ENCODE results near the gene ZMYND8. TPM values are rescaled to one million over a fixed set of nuclear protein-coding genes. Genes with fewer than 3 reads are reported as not detected.
A peak's percentile ranks its signal among the peaks of the same experiment; 100 is the strongest.
"Not testable (repeated sequence)": the region's sequence is repeated elsewhere in the genome, so short reads cannot be mapped to it uniquely, and the experiment has no call there.

Gene ZMYND8
- total RNA-seq, 1 experiment from 2014 or later = 53.1 TPM

GRCh38 chr20:47280228-47280627 lies 76.3 kb downstream of the ZMYND8 start:
- Mint-ChIP-seq H3K36me3 (ENCODE audit: insufficient read depth, unreplicated experiment) (peaks cover 83% of the 10 kb centered on the region), H3K9me3 (ENCODE audit: low read depth, unreplicated experiment) (no peaks in the 10 kb centered on the region), H3K27me3 (ENCODE audit: unreplicated experiment) (no peaks in the 10 kb centered on the region), H3K4me1 (ENCODE audit: low read depth, unreplicated experiment) (peaks cover 26% of the 10 kb centered on the region), H3K4me3 (ENCODE audit: low read depth, unreplicated experiment) (no peak overlapping the region), H3K27ac (ENCODE audit: unreplicated experiment) (no peak overlapping the region)
- CTCF ChIA-PET = interaction anchor here (0.9 to 2.5 kb wide), 2 partner anchors 76 to 103 kb away, joined by 4 to 9 read pairs; partner anchors contain the start of gene ZMYND8
- DNase-seq = no peak
- no TSS peak for BruUV-seq (replicated peaks)
- no peak for TF ChIP-seq CTCF (IDR thresholded peaks at IDR 0.05; ENCODE audit: unreplicated experiment)
- intact Hi-C loops (cut with micrococcal nuclease; ENCODE audit: unreplicated experiment) = no loop called here

DNA sequence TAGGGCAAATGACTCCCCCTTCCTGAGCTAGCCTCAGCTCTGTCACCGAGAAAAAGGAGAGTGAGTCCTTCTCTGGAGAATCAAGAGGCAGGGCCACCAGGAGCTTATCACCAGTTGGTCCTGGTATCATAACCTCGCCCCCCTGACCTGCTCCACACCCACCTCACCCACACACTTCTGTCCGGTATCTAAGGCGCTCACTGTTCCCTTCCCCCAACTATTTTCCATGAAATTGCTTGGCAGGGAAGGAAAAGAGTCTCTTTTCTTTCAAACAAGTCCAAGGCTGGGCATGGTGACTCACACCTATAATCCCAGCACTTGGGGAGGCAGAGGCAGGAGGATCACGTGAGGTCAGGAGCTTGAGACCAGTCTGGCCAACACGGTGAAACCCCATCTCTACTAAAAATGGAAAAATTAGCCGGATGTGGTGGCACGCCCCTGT lies 77.6 kb downstream of the ZMYND8 start:
- no peaks in the 10 kb centered on the region for H3K27me3 Mint-ChIP-seq (ENCODE audit: unreplicated experiment)
- DNase-seq = peak; percentile 17
- peak overlapping the region; percentile 3 for H3K27ac Mint-ChIP-seq (ENCODE audit: unreplicated experiment)
- H3K4me1 Mint-ChIP-seq (ENCODE audit: low read depth, unreplicated experiment) = peaks cover 39% of the 10 kb centered on the region
- H3K4me3 Mint-ChIP-seq (ENCODE audit: low read depth, unreplicated experiment) = no peak overlapping the region
- CTCF ChIA-PET = interaction anchor here (0.6 to 2.5 kb wide), 5 partner anchors 78 to 603 kb away, joined by 3 to 9 read pairs (median 4); partner anchors contain the start of gene ZMYND8
- H3K36me3 Mint-ChIP-seq (ENCODE audit: insufficient read depth, unreplicated experiment) = peaks cover 88% of the 10 kb centered on the region
- TF ChIP-seq CTCF (IDR thresholded peaks at IDR 0.05; ENCODE audit: unreplicated experiment) = no peak
- intact Hi-C loops (cut with micrococcal nuclease; ENCODE audit: unreplicated experiment) = no loop called here
- no peaks in the 10 kb centered on the region for H3K9me3 Mint-ChIP-seq (ENCODE audit: low read depth, unreplicated experiment)
- no TSS peak for BruUV-seq (replicated peaks)

GRCh38 chr20:47277535-47277872 lies 79.0 kb downstream of the ZMYND8 start:
- BruUV-seq (replicated peaks); H3K27ac Mint-ChIP-seq (ENCODE audit: unreplicated experiment); intact Hi-C loops (cut with micrococcal nuclease; ENCODE audit: unreplicated experiment); H3K27me3 Mint-ChIP-seq (ENCODE audit: unreplicated experiment); DNase-seq; H3K9me3 Mint-ChIP-seq (ENCODE audit: low read depth, unreplicated experiment); H3K4me3 Mint-ChIP-seq (ENCODE audit: low read depth, unreplicated experiment): not testable (repeated sequence)
- Mint-ChIP-seq H3K4me1 (ENCODE audit: low read depth, unreplicated experiment) (peaks cover 53% of the 10 kb centered on the region), H3K36me3 (ENCODE audit: insufficient read depth, unreplicated experiment) (peaks cover 85% of the 10 kb centered on the region)
- CTCF ChIA-PET = interaction anchor here (0.6 to 1.5 kb wide), 2 partner anchors 28 to 106 kb away, joined by 3 to 4 read pairs; no protein-coding TSS in a partner anchor

GRCh38 chr20:47276851-47277534 lies 79.5 kb downstream of the ZMYND8 start:
- Mint-ChIP-seq H3K27ac (ENCODE audit: unreplicated experiment) (no peak overlapping the region), H3K9me3 (ENCODE audit: low read depth, unreplicated experiment) (no peaks in the 10 kb centered on the region), H3K36me3 (ENCODE audit: insufficient read depth, unreplicated experiment) (peaks cover 85% of the 10 kb centered on the region), H3K4me3 (ENCODE audit: low read depth, unreplicated experiment) (no peak overlapping the region), H3K27me3 (ENCODE audit: unreplicated experiment) (no peaks in the 10 kb centered on the region), H3K4me1 (ENCODE audit: low read depth, unreplicated experiment) (peaks cover 57% of the 10 kb centered on the region)
- TF ChIP-seq CTCF (IDR thresholded peaks at IDR 0.05; ENCODE audit: unreplicated experiment) = no peak
- intact Hi-C loops (cut with micrococcal nuclease; ENCODE audit: unreplicated experiment) = no loop called here
- DNase-seq = no peak
- BruUV-seq (replicated peaks) = no TSS peak
- CTCF ChIA-PET = interaction anchor here (1.5 kb wide), 1 partner anchor 107 kb away, joined by 4 read pairs; no protein-coding TSS in a partner anchor

- Mint-ChIP-seq H3K4me3 (ENCODE audit: low read depth, unreplicated experiment) (no peak overlapping the region), H3K27ac (ENCODE audit: unreplicated experiment) (peak overlapping the region; percentile 17), H3K36me3 (ENCODE audit: insufficient read depth, unreplicated experiment) (peaks cover 79% of the 10 kb centered on the region), H3K9me3 (ENCODE audit: low read depth, unreplicated experiment) (no peaks in the 10 kb centered on the region), H3K27me3 (ENCODE audit: unreplicated experiment) (no peaks in the 10 kb centered on the region), H3K4me1 (ENCODE audit: low read depth, unreplicated experiment) (peaks cover 57% of the 10 kb centered on the region)
- CTCF ChIA-PET = interaction anchor here (1.5 to 6.3 kb wide), 2 partner anchors 106 to 108 kb away, joined by 4 to 346 read pairs; no protein-coding TSS in a partner anchor
- DNase-seq = no peak
- no TSS peak for BruUV-seq (replicated peaks)
- TF ChIP-seq CTCF (IDR thresholded peaks at IDR 0.05; ENCODE audit: unreplicated experiment) = no peak
- intact Hi-C loops (cut with micrococcal nuclease; ENCODE audit: unreplicated experiment) = no loop called here
Observed at GRCh38 chr20:47276251-47276650, 80.2 kb downstream of the ZMYND8 start.
